HG03575 (cell line): ENCODE results near the gene MACROD2.

ENCODE experiments used
- ATAC-seq: cut with Tn5 transposase; IDR thresholded peaks from one replicate; pipeline ENCODE4 v1.9.1; 2021; ENCODE audit not compliant: unreplicated experiment, insufficient number of reproducible peaks, low FRiP score; ENCODE audit errors: extremely low read depth

Gene MACROD2

DNA sequence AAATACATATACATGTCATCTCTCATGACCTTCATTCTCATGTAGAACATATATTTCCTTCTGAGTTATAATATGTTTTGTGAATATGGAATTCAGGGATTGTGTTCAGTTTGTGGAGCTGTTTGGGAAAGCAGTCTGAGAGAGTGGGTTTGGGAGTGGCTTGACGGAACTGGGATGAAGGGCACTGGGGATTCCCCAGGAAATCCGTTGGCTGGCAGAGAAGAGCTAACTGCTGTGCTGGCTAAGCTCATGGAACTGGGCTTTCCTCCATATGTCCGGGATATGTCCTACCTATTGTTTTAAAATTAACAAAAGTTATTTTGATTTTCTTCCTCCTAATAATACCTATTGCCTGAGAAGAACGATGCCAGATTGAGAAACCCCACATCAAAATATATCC lies 701.6 kb downstream of the MACROD2 start:
- no peak for ATAC-seq

DNA sequence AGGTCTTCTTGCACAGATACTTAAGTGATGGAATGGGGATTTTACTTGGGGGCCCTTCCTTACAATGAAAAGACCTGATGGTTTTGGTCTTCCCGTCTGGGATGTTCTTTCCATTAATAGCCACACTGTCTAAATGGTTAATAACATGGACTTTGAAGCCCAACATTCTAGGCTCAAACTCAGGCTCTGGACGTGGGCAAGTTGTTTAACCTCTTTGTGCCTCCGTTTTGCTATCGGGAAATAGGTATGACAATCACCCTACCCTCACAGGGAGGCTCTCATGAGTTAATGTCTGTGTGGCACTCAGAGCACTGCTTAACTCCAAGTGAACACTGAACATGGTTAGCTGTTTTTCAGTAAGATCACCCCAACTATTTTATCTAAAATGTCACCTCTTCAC lies 702.8 kb downstream of the MACROD2 start:
- ATAC-seq, result no peak

DNA sequence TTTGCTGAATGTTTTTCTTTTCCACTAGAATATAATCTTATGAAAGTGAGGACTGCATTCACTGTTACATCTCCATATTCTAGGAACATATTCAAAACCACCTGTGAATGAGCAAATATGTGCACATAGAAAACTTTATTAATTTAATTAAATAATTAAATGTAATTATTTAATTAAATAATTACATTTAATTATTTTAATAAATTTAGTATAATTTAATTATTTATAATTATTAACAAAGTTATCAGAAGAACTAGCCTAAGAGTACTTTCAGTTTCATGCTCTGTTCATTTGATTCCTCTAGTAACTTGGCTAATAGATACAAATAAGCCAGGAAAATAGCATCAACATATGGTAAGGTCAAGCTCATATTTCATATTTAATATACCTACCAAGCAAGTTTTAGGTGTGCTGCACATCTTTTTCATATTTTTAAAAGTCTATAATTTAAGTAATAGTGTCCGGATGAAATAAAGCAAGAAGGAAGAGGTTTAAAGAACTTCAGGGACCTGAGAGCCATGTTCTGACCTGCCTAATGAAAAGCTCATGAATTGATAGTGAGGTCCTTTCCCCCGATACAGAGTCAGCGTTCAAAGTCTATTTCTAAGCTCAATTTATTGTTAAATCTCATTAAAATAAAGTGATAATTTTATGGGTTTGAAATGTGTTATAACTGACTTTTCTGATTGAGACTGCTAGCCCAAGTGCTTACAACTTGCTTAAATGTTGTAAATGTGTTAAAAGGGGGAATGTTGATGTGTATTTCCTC lies 703.5 kb downstream of the MACROD2 start:
- no peak for ATAC-seq

DNA sequence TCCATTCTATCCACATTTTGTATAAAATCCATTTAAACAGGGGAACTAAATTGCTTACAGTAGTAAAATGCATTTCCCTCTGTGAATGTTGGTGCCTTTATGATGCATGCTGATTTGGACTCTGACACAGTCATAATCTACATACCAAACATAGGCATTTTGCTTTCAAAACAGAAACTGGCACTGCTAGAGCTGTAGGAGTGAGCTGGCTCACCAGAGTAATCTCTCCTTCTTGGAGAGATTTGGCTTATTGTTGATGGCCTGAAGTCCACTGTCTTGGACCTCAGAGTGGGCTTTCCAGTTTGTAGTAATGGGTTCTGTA lies 705.3 kb downstream of the MACROD2 start:
- no peak for ATAC-seq

DNA sequence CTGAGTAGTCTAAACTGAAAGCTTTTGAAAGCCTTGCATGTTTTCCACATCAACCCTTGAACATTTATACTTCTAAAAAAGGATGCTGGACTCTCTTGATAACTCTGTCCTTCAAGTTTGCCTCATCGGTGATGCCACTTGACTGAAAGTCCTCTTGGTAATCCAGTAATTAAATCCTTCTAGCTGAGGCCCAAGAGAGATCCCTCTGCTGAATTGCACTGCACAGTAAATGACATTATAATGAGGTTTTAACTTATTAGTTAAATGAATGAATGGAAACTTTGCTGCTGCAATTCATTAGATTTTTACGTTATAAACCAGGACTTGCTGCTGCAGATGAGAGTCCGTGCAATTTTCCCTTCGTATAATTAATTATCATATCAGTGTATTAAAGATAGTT lies 706.0 kb downstream of the MACROD2 start:
- ATAC-seq, result no peak

DNA sequence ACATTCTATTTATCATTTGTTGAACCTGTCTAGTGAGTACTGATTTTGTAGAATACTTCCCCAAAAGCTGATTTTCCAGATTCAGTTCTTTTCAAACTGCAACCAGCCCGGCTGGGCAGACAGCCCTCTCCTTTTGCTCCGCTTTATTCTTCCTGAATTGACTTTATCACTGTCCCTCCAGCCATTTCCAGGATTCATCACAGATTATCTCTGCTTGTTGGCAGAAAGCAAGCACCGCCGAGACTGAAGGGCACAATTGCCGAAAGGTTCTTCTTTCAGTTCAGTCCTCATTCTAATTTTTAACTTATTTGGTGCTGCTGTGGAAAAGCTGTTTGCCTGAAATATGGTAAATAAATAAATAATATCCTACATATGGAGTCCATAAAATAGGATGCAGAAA lies 711.2 kb downstream of the MACROD2 start:
- no peak for ATAC-seq

DNA sequence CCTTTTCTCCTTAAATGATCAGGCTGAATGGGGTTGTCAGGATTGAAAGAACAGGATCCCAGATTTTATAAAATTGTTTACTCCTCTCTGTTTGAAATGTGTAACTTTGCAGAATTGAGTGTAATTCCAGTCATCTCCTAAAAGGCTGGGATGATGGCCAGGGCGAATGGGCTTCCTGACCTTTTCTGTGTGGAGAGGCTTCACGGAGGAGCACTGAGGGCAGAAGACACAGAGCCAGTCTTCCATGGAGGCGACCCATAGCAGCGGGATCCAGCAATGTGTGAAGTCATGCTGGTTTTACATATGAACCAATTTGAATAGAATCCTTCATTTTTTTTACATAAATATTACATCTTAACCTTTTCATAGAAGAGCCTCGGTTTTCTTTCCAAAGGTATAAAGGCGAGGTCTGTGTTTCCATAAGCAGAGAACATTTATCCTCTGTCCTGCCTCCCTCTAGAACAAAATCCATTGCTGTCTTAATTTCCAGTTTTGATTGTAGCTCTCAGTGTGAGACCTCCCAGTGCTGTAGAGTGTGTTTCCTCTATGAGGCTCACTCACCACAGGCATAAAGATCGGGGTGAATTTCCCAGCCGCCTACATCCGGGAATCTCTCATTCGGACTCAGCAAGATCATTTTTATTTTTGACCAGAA lies 711.8 kb downstream of the MACROD2 start:
- ATAC-seq, result no peak

DNA sequence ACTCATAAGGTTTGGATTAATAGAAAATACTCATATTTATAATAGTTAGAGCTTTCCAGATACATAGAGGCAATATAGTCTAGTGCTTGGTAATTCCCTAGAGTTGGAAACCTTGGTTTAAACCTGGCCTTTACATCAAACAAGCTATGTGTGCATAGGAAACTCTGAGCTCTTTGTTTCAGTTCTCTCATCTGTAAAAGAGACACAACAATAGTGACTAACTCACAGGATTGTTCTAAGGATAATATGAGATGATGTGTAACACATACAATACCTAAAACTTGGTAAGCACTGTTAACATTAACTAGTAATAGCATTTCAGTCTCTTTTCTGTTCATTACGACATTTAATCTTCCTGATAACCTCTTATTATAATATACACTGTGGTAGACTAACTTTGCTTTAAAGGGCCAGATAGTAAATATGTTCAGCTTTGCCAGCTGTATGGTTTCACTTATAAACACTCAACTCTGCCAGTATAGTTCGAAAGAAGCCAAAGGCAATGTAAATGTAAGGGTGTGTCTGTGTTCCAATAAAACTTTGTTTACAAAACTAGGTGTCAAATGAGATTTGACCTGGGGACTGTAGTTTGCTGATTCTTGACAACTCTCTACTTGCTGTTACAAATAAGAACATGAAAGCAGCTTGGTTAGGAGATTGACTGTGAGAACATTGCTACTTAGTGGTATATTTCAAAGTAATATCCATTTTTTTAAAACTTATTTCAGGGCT lies 712.7 kb downstream of the MACROD2 start:
- ATAC-seq, result no peak

DNA sequence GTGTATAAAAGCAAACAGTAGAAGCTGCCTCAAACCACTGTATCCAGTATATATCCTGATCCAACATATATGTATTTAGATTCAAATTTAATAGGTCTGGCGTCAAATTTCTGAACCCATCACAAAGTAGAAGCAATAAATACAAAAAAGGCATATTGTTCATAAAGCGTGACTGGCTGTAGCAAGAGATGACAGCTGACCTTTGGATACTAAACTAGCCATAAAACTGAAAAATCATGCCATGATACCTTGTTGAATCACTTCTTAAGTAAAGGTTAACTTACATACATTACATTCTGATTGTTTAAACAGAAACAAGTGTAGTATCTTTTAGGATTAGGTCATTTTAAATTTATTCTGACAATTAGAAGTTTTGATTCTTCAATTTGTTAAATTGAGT lies 714.1 kb downstream of the MACROD2 start:
- ATAC-seq, result no peak

DNA sequence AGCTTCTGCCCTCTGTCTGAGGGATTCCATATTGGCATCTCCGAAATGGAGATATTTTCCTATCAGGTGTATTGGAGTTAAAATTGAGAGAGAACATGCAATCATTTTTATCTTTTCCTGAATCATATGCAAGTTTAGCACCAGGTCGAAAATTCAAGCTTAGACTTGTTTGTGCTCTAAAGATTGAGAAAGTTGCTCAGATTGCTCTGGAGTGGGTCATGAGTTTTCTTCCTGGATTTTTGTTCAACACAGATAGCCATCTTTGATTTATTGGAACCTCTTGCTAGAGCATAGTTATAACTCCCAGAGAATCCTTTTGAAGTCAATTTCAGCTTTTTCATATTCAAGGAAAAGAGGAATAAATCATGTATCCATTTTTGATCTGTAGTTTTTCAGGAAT lies 715.6 kb downstream of the MACROD2 start:
- no peak for ATAC-seq

DNA sequence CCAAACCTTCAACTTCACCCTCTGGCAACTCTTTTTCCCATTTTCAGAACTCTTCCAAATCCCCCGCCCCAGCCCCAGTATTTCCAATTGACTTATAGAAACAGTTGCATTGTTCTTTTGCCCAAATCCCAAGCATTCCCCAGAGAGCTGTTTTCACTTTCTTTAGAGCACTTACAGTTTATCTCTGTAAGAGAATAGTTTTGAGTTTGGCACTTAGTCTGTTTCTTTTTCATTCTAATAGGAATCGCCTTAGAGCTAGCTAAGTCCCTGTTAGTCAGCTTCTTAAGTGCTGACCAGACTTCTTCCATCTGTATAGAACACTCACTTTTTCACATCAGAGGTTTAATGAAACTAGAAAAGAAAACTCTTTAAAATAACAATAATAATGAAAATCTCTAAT lies 716.3 kb downstream of the MACROD2 start:
- no peak for ATAC-seq

DNA sequence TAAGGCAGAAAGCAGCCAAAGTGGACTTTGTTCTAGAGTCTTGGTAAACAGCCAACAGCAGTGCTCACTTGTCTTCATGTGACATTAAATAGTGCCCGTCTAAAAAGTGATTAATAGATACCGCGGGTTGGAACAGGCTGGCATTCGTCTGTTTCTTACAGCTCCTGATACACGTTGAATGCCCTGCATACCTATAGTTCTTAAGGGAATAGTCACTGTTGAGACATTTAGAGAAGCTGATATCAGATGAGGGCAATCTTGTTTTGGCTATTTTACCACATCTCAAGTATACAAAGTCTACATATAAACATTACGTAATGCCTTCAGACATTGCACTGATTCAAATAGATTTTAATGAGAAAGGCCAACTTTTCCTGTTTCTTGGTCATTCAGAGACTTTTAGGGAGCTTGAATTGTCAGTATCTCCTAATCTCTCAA lies 717.0 kb downstream of the MACROD2 start:
- ATAC-seq, result no peak

DNA sequence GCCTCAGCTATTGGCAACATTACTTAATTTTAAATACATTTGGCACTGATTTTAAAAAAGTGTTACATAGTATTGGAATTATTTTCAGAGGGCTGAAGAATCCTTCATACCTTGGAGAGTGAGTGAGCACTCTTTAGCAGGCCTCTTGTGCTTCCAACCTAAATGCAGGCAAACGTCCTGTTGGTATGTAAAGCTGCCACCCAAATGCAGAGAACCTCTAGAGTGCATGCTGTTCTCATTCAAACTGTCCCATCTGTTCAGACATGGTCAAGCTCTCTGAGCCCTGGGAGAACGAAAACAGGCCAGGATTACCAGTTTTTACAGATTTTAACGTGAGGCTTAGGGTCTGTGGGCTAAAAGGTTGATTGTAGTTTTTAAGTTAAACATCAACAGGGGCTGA lies 720.1 kb downstream of the MACROD2 start:
- ATAC-seq, result no peak

DNA sequence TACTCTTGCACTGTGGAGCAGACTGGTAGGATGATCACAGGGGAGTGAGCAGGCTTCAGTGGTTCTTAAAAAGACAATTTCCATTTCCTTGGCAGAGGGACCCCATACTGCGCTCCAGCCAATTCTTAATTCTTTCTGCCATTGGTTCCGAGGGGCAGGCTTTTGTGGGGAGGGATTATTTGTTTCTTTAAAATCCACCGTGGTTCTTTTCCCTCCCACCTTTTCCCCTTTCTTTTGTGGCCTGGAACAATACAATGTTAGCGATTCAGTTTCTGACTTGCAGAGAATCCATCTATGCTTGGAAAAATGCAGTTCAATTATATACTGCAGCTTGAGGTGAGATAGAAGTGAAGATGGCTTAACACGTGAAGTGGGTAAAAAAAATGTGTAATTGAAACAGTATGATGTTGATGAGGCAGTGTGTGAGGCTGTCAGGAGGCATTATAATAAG lies 721.1 kb downstream of the MACROD2 start:
- no peak for ATAC-seq

DNA sequence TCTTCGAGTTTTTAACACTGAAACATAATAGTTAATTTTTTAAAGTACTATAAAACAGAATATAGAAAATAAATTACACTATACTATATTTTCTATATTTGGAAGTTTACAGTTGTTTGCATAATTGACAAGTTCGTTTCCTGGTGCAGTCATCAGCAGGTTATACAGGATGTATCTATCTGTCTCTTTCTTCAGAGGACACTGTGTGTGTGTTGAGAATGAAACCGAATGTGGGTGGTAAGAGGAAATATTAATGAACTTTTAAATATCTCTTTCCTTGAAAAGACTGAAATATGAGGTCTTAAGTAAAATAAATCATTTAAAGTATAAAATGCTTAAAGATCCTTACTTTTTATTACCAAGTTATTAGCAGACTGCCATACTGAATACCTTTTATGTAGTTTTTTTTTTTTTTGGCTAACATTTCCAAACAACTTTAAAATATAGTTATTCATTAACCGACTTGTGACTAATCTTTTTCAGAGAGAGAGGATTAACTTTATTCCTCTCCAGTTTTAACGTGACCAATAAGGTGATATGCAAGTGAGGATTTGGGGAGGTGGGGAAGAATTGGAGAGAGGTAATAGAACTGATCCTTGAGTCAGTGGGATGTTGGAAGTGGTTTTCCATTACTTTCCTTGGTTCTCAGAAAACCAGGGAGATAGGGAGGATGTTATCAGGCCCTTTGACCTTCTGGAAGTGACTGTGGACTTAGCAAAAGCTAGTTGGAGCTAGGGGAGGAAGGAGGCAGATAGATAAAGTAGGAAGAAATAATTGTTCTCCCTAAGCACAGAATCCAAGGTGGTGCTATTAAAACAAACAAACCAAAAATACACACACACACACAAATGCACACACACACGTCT lies 722.1 kb downstream of the MACROD2 start:
- ATAC-seq, result no peak

DNA sequence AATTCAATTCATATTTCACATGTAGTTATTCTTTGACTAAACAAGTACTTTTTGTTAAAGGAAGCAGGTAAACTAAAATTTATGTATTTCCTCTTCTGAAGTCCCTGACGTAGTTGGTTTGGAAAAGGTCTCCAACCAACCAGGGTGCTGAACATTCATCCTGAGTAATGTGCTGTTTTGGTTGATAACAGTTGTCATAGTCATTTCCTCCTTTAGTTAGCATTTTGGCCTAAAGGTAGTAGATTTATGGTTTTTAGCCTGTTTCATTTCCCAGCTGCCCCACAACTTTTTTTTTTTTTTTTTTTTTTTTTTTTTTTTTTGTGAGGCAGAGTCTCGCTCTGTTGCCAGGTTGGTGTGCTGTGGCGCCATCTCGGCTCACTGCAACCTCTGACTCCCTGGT lies 724.9 kb downstream of the MACROD2 start:
- ATAC-seq, result no peak

DNA sequence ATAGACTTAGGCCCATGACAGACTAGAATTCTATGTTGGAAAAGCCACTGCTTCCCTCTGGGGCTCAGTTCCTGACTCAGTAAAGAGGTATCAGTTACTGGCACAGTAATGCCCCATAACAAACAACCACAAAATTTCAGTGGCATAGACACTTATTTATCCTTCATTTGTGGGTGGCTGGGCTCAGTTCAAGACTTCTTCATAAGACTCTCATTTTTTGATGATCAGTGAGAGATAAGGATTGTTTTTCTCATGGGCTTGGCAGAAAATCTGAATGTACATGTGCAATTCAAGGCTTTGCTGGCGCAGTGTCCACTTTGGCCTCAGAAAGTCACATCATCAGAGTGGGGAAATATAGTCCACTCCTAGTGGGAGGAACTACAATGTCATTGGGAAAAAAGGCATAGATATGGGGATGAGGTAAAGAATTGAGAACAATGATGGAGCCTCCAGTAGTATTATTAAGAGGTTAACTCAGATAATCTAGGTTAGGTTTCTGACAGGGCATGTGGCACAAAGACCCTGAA lies 726.7 kb downstream of the MACROD2 start:
- ATAC-seq, result no peak

DNA sequence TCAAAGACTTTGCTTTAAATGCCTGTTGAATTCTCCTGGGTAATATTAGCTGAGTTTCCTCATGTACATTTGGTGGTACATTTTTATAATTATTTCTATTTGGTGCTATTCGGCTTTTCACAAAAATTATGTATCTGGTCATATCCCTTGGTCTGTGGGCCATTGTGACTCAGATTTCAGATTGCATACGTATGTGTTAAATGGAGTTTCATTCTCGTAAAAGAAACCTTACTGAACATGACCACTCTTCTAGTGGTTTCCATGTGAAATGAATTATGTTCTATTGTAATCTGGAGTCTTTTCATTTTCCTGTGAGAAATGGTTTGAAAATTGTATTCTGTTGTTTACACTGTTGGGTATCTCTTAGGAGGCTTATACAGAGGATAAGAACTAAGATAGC lies 728.3 kb downstream of the MACROD2 start:
- no peak for ATAC-seq

DNA sequence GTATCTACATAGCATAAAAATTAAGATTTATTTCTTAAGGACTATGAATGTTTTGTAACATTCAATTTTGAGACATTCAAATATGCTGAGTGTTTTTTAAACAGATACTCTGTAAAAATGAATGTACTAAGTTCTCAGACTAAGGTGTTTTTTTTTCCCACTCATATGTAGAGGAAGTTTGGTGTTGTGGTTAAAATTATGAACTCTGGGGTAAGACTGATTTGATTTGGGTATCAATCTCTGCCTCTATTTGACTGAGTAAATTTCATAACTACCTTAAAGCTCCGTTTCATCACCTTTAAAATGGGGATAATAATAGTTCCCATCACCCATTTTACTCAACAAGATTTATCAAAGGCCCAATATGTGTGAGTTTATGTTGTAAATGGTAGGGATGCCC lies 728.7 kb downstream of the MACROD2 start:
- ATAC-seq, result no peak
